ENCODE measurements around the gene GRID1. TPM values are rescaled to one million over a fixed set of nuclear protein-coding genes. Genes with fewer than 3 reads are reported as not detected.
"Not testable (repeated sequence)": the region's sequence is repeated elsewhere in the genome, so short reads cannot be mapped to it uniquely, and the experiment has no call there.

Gene GRID1
- total and polyA plus RNA-seq, 10 donors = 0.06 to 0.42 (median 0.15) TPM; not detected in 4

DNA sequence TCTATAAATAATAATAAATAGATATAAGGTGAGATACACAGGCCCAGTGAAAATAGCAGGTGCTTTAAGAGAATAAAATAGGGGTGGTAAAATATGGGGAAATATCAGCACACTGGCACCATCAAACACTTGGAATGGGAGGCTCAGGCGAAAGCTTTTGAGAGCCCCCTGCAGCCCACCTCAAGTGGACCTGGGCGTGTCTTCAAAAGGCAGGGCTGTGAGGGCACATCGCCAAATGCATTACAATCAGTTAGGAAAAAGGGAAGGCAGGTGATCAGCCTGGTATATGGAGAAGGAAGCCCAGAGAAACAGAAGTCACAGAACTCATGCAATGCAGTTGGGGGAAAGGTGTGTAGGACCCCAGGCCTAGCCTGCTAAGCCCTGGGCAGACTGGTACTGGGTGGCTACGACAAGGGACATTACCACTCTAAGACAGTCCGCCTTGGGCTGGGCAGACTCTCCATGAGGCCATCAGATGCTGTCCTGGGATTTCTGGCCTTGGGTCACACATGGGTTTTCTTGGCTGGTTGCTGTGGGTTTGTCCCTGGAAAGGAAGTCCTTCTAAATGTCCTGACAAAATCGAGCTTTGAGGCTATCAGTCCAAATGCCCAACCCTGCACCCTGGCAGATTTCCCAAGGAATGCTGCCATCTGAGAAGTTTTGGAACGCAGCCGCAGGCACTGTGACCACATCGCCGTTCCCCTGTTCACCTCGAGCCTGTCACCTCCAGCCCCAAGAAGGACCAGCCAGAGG, 330.6 kb downstream of the GRID1 start:
- H3K4me3 ChIP-seq = no peak overlapping the region
- no peak for DNase-seq
- H3K27ac ChIP-seq = no peak overlapping the region
- no peaks in the 10 kb centered on the region for H3K4me1 ChIP-seq
- H3K27me3 ChIP-seq (replicated peaks in 1 of 7) = peaks cover 0 to 10% (median 0%) of the 10 kb centered on the region in 7 donors
- intact Hi-C loops (cut with DNase I; ENCODE audit: low total_unique reads) = no loop called here
- WGBS, 5 donors = 66 to 87% (median 76%) methylated on average over 6 to 11 of the region's 11 CpGs
- TF ChIP-seq POLR2A (IDR thresholded peaks at IDR 0.05) (no peak), POLR2AphosphoS5 (IDR thresholded peaks at IDR 0.05) (no peak)
- TF ChIP-seq, protein P1, sequence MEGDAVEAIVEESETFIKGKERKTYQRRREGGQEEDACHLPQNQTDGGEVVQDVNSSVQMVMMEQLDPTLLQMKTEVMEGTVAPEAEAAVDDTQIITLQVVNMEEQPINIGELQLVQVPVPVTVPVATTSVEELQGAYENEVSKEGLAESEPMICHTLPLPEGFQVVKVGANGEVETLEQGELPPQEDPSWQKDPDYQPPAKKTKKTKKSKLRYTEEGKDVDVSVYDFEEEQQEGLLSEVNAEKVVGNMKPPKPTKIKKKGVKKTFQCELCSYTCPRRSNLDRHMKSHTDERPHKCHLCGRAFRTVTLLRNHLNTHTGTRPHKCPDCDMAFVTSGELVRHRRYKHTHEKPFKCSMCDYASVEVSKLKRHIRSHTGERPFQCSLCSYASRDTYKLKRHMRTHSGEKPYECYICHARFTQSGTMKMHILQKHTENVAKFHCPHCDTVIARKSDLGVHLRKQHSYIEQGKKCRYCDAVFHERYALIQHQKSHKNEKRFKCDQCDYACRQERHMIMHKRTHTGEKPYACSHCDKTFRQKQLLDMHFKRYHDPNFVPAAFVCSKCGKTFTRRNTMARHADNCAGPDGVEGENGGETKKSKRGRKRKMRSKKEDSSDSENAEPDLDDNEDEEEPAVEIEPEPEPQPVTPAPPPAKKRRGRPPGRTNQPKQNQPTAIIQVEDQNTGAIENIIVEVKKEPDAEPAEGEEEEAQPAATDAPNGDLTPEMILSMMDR (IDR thresholded peaks at IDR 0.05 in 8 of 11, conservative IDR thresholded peaks at IDR 0.05 in 3 of 11) = no peak
- peaks cover 0 to 10% (median 0%) of the 10 kb centered on the region in 8 donors for H3K9me3 ChIP-seq
- H3K36me3 ChIP-seq = no peaks in the 10 kb centered on the region

DNA sequence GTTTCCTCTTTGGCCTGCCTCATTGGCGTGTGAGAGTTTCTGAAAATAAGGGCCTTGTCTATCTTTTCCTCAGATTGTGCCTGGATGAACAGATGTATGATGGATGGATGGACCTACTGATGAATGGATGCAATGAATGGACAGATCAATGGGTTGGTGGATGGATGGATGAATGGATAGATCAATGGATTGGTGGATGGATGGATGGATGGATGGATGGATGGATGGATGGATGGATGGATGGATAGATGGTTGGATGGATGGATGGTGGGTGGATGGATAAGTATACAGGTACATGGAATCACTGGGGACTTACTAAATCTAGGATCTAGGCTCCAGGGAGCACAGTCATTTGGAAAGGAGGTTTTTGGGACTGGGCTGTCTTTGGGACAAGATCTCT, 331.9 kb downstream of the GRID1 start:
- DNase-seq = no peak
- intact Hi-C loops (cut with DNase I; ENCODE audit: low total_unique reads) = no loop called here
- no peak for TF ChIP-seq POLR2AphosphoS5 (IDR thresholded peaks at IDR 0.05)
- no peak for TF ChIP-seq POLR2A (IDR thresholded peaks at IDR 0.05)
- TF ChIP-seq, protein P1 (IDR thresholded peaks at IDR 0.05 in 8 of 11, conservative IDR thresholded peaks at IDR 0.05 in 3 of 11) = no peak
- Histone ChIP-seq H3K27ac (no peak overlapping the region), H3K9me3 (peaks cover 0 to 22% (median 7%) of the 10 kb centered on the region in 8 donors), H3K4me3 (no peak overlapping the region), H3K36me3 (no peaks in the 10 kb centered on the region), H3K4me1 (no peaks in the 10 kb centered on the region), H3K27me3 (replicated peaks in 1 of 7) (peaks cover 0 to 17% (median 0%) of the 10 kb centered on the region in 7 donors)
- 79 to 88% (median 84%) methylated on average over 1 of the region's 1 CpG for WGBS, 5 donors

DNA sequence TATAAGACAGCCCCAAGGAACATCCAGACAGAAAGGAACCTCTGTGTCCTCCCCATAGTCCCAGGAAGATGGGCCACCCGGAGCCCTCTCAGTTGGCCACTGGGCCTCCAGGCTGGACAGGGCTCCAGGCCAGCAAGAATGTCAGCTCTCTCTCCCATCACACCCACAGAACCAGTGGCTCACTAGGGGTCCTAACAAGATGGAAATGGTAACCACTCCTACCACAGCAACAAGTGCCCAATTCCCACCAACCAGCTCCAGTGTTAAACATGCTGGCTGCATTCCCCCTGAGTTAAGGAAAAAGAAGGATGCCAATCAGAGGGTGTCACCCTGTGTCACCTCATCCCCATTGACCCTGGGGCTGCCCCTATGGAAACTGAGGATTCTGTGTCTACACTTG, 333.0 kb downstream of the GRID1 start:
- Histone ChIP-seq H3K4me3 (no peak overlapping the region), H3K27me3 (replicated peaks in 1 of 7) (peaks cover 0 to 20% (median 0%) of the 10 kb centered on the region in 7 donors), H3K9me3 (peaks cover 0 to 24% (median 7%) of the 10 kb centered on the region in 8 donors), H3K27ac (no peak overlapping the region), H3K36me3 (no peaks in the 10 kb centered on the region), H3K4me1 (no peaks in the 10 kb centered on the region)
- TF ChIP-seq POLR2AphosphoS5 (IDR thresholded peaks at IDR 0.05) (no peak), POLR2A (IDR thresholded peaks at IDR 0.05) (no peak)
- TF ChIP-seq, protein P1 (IDR thresholded peaks at IDR 0.05 in 8 of 11, conservative IDR thresholded peaks at IDR 0.05 in 3 of 11) = no peak
- intact Hi-C loops (cut with DNase I; ENCODE audit: low total_unique reads) = no loop called here
- DNase-seq = no peak
- 70 to 100% (median 94%) methylated on average over 1 of the region's 1 CpG for WGBS, 5 donors

DNA sequence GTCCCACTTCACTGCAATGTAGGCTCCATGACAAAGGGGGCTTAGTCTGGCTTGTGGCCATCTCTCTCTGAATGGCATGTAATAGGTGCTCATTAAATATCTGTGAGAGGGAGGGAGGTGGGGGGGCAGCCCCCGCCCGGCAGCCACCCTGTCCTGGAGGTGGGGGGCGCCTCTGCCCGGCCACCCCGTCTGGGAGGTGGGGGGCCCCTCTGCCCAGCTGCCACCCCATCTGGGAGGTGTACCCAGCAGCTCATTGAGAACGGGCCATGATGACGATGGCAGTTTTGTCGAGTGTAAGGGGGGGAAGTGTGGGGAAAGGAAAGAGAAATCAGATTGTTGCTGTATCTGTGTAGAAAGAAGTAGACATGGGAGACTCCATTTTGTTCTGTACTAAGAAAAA, 334.5 kb downstream of the GRID1 start:
- 91 to 95% (median 92%) methylated on average over 8 of the region's 8 CpGs for WGBS, 5 donors
- intact Hi-C loops (cut with DNase I; ENCODE audit: low total_unique reads); H3K36me3 ChIP-seq; H3K4me1 ChIP-seq; H3K27ac ChIP-seq; H3K4me3 ChIP-seq; DNase-seq: not testable (repeated sequence)
- H3K27me3 ChIP-seq (replicated peaks in 1 of 7) = peaks cover 0 to 35% (median 0%) of the 10 kb centered on the region in 7 donors
- H3K9me3 ChIP-seq = peaks cover 0 to 24% (median 7%) of the 10 kb centered on the region in 8 donors
